Left ventricle myocardium inferior (tissue), 1 donor: ENCODE results near the gene IFITM10. TPM values are rescaled to one million over a fixed set of nuclear protein-coding genes. Genes with fewer than 3 reads are reported as not detected.

Source experiments
- DNase-seq: peaks from one replicate; pipeline ENCODE4 v3.0.0-alpha.2; 2020
- H3K27ac ChIP-seq: fragments of 200-600 bp; replicated peaks from 2 replicates; pipeline ENCODE4 v1.8.0; 2021
- H3K27me3 ChIP-seq: fragments of 200-600 bp; 2 replicates; pipeline ENCODE4 v1.8.0; 2021; ENCODE audit warnings: low read depth
- H3K36me3 ChIP-seq: fragments of 200-600 bp; 2 replicates; pipeline ENCODE4 v1.8.0; 2021
- H3K4me1 ChIP-seq: fragments of 200-600 bp; 2 replicates; pipeline ENCODE4 v1.8.0; 2021
- H3K4me3 ChIP-seq: fragments of 200-600 bp; 2 replicates; pipeline ENCODE4 v1.8.0; 2021; ENCODE audit warnings: mild to moderate bottlenecking, moderate library complexity
- H3K9me3 ChIP-seq: fragments of 200-600 bp; replicated peaks from 2 replicates; pipeline ENCODE4 v1.8.0; 2021
- CTCF ChIP-seq: fragments of 200-600 bp; IDR thresholded peaks from 2 replicates; pipeline ENCODE4 v1.8.0; 2021; ENCODE audit warnings: antibody characterized with exemption, mild to moderate bottlenecking, borderline replicate concordance
- intact Hi-C: fragments of 100-400 bp; cut with micrococcal nuclease; formaldehyde crosslinking; loops from one replicate; pipeline ENCODE4 v1.11.0; 2022
- total RNA-seq: library from RNA; stranded (reverse); fragmentation: NEBNext Ultra II Directional; extraction: Animal tissue kit (Norgen Biotek cat#: 25700); gene quantifications from one replicate; pipeline ENCODE4 v1.2.1, GENCODE V29; 2021
- donor health status: DM: no; HTN: yes; CAD: no; lungs with severe emphysema.

IFITM10 gene
- total RNA-seq, 1 donor from 2014 or later = 0.58 TPM

DNA sequence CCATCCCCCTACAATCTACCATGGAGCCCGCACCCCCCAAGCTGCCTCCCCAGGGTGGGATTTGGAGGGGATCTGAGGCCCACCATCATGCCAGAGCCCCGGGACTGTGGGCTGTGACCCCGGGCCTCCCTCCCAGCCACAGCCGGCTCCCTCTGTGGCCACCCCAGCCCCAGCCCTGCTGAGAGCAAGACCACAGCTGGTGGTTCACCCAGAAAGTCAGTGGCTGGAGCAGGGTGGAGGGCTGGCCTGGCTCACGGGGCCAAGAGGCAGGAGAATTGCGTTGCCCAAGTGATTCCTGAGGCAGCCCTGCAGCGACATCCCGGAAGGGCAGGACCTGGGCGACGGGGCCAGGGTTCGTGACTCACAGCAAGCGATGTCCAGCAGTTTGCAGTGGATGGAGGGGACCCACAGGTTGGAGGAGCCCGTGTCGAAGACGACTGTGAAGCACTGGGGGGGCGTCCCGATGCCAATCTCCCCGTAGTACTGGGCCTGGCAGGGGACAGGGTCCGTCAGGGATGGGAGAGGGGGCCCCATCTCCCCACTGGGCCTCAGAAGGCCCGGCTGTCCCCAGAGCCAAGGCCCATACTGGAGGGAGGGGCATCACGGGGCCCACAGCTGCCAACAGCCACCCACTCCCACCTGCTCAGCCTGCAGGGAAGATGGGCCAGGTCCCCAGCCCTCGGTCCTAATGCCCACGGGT, 8.9 kb upstream of the IFITM10 start:
- no peak for DNase-seq
- intact Hi-C loops = no loop called here
- Histone ChIP-seq H3K4me3 (peak overlapping the region; percentile 99), H3K4me1 (peaks cover 97% of the 10 kb centered on the region), H3K36me3 (peaks cover 63% of the 10 kb centered on the region), H3K27me3 (no peaks in the 10 kb centered on the region), H3K27ac (peak overlapping the region; percentile 98), H3K9me3 (no peaks in the 10 kb centered on the region)
- no peak for TF ChIP-seq CTCF

- Histone ChIP-seq H3K4me1 (peaks cover 98% of the 10 kb centered on the region), H3K36me3 (peaks cover 67% of the 10 kb centered on the region), H3K27me3 (no peaks in the 10 kb centered on the region), H3K4me3 (no peak overlapping the region), H3K9me3 (no peaks in the 10 kb centered on the region), H3K27ac (peak overlapping the region; percentile 98)
- no peak for TF ChIP-seq CTCF
- DNase-seq = no peak
- intact Hi-C loops = no loop called here
These were observed 8.3 kb upstream of the IFITM10 start for GRCh38 chr11:1758611-1759150.

DNA sequence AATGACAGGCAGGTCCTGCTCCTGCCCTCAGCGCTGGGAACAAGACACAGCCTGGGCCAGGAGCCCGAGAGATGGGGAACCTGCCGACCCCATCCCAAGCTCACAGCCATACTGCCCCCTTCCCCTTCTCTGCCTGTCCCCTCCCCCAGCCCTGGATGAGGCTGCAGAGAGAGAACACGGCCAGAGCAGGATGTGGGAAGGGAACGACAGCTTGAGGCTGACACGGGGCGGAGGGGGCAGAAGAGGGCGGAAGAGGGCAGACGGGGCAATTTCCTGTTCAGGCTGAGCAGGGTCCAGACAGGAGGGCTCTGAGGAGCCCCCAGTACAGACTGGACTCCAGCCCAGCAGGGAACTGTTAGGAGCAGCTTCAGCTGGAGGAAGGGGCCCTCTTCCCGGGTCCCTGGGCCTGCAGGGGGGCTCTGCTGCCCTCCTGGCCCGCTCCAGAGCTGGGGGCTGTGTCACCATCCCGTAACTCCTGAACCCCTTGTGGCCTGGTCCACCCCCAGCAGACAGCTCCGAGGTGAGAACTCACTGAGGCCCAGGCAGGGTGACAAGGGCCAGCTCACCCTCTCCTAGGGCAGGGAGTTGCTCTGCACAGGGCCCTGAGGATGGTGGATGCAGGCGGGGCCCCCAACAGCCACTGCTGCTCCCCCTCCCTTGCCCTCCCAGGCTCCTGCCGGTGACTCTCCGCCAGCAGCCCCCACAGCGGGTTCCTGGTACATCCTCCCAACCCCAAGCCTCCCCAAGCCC, 7.6 kb upstream of the IFITM10 start:
- intact Hi-C loops = no loop called here
- no peak overlapping the region for H3K4me3 ChIP-seq
- peak overlapping the region; percentile 98 for H3K27ac ChIP-seq
- H3K36me3 ChIP-seq = peaks cover 74% of the 10 kb centered on the region
- H3K4me1 ChIP-seq = peaks cover 98% of the 10 kb centered on the region
- no peaks in the 10 kb centered on the region for H3K9me3 ChIP-seq
- no peaks in the 10 kb centered on the region for H3K27me3 ChIP-seq
- DNase-seq = no peak
- TF ChIP-seq CTCF = no peak

- H3K4me1 ChIP-seq = peaks cover 98% of the 10 kb centered on the region
- peaks cover 82% of the 10 kb centered on the region for H3K36me3 ChIP-seq
- intact Hi-C loops = no loop called here
- no peak for DNase-seq
- H3K9me3 ChIP-seq = no peaks in the 10 kb centered on the region
- H3K4me3 ChIP-seq = peak overlapping the region; percentile 21
- no peaks in the 10 kb centered on the region for H3K27me3 ChIP-seq
- peak overlapping the region; percentile 98 for H3K27ac ChIP-seq
- TF ChIP-seq CTCF = no peak
These were observed 6.7 kb upstream of the IFITM10 start for GRCh38 chr11:1756791-1757771.
